Aorta (tissue), 5 donors: ENCODE data around the gene SNX10. TPM values are rescaled to one million over a fixed set of nuclear protein-coding genes. Genes with fewer than 3 reads are reported as not detected.

Experiments used
- ATAC-seq: fragments of 200-7000 bp; cut with Tn5 transposase; one replicate; pipeline ENCODE4 v1.9.1; 2022; ENCODE audit warnings: moderate library complexity; ENCODE audit not compliant: low FRiP score
- DNase-seq, 2 donors: peaks; one replicate each; pipeline ENCODE4 v3.0.0-alpha.2; 2020
- H3K27ac ChIP-seq, 2 donors: one replicate each; pipeline ENCODE4 v1.5.1; 2013; ENCODE audit warnings: low read length in 2 of 2, mild to moderate bottlenecking in 2 of 2, moderate library complexity in 2 of 2, control low read depth in 1 of 2, inconsistent platforms in 1 of 2, low read depth in 1 of 2
- H3K27me3 ChIP-seq, 2 donors: one replicate each; pipeline ENCODE4 v1.6.1; 2013; ENCODE audit warnings: control low read depth in 1 of 2, low read length in 1 of 2, mild to moderate bottlenecking in 1 of 2, moderate library complexity in 1 of 2; ENCODE audit not compliant: insufficient read depth in 2 of 2, control insufficient read depth in 1 of 2
- H3K36me3 ChIP-seq, 2 donors: one replicate each; pipeline ENCODE4 v1.6.1; 2013; ENCODE audit warnings: control low read depth in 1 of 2, low read length in 1 of 2, mild to moderate bottlenecking in 1 of 2; ENCODE audit not compliant: insufficient read depth in 2 of 2, control insufficient read depth in 1 of 2
- H3K4me1 ChIP-seq, 2 donors: one replicate each; pipeline ENCODE4 v1.6.1; 2013; ENCODE audit warnings: low read length in 2 of 2, control low read depth in 1 of 2, mild to moderate bottlenecking in 1 of 2, moderate library complexity in 1 of 2; ENCODE audit not compliant: insufficient read depth in 2 of 2, control insufficient read depth in 1 of 2
- H3K4me3 ChIP-seq, 2 donors: one replicate each; pipeline ENCODE4 v1.5.1; 2013; ENCODE audit warnings: low read length in 2 of 2, control low read depth in 1 of 2, mild to moderate bottlenecking in 1 of 2
- H3K9me3 ChIP-seq: one replicate; pipeline ENCODE4 v1.6.1; 2013; ENCODE audit warnings: mild to moderate bottlenecking, low read length; ENCODE audit not compliant: control insufficient read depth
- WGBS, 2 donors: extraction: QIAGEN DNeasy Blood & Tissue Kit; methylation state at CpG; one replicate each; pipeline ENCODE4 v1.1.7; 2013; 5-methylcytosine and 5-hydroxymethylcytosine counted together
- intact Hi-C, 2 donors: fragments of 100-400 bp; cut with DNase I; formaldehyde crosslinking; loops; one replicate each; pipeline versions ENCODE4 v1.14.2 to v1.15.0; 2022
- polyA plus RNA-seq, 2 donors: library from polyadenylated mRNA; stranded (reverse); fragments of 200-250 nt; gene quantifications; one replicate each; pipeline ENCODE4 v1.2.3, GENCODE V29; 2013
- total RNA-seq, 2 donors: library from RNA; stranded (reverse); fragmentation: NEBNext Ultra II Directional; extraction: Animal tissue kit (Norgen Biotek cat#: 25700); gene quantifications; one replicate each; pipeline ENCODE4 v1.2.1, GENCODE V29; 2021
- donor health status: healthy with polysubstance abuse.
- donor health status: Bipolar disorder and iron deficiency.
- donor health status: DM: no; HTN: no; CAD: no.
- donor health status: DM: no; HTN: no; CAD: no.
- donor health status: DM: yes; HTN: yes; CAD: no.

Gene SNX10
- total and polyA plus RNA-seq, 4 donors = 0.72 to 7.3 (median 5.0) TPM

GRCh38 chr7:26292768-26293560 is 1.3 kb downstream of the SNX10 start:
- no peaks in the 10 kb centered on the region for H3K4me1 ChIP-seq
- H3K9me3 ChIP-seq = no peaks in the 10 kb centered on the region
- H3K4me3 ChIP-seq = no peak overlapping the region
- H3K27me3 ChIP-seq = no peaks in the 10 kb centered on the region
- DNase-seq (no peak), ATAC-seq (no peak)
- H3K27ac ChIP-seq = no peak overlapping the region
- H3K36me3 ChIP-seq = no peaks in the 10 kb centered on the region
- 92 to 93% methylated on average over 11 of the region's 11 CpGs for WGBS, 2 donors
- intact Hi-C loops = no loop called here

- no peak overlapping the region for H3K27ac ChIP-seq
These were observed 2.1 kb downstream of the SNX10 start for GRCh38 chr7:26293569-26294308.

GRCh38 chr7:26295015-26295414 is 3.4 kb downstream of the SNX10 start:
- Histone ChIP-seq H3K27me3 (no peaks in the 10 kb centered on the region), H3K4me1 (no peaks in the 10 kb centered on the region), H3K36me3 (no peaks in the 10 kb centered on the region), H3K27ac (no peak overlapping the region), H3K4me3 (no peak overlapping the region), H3K9me3 (no peaks in the 10 kb centered on the region)
- no peak for ATAC-seq
- no peak for DNase-seq
- intact Hi-C loops = no loop called here

More at GRCh38 chr7:26293569-26294308, 2.1 kb downstream of the SNX10 start:
- WGBS, 2 donors = 87 to 91% methylated on average over 6 of the region's 6 CpGs
- intact Hi-C loops = no loop called here
- H3K36me3 ChIP-seq = no peaks in the 10 kb centered on the region
- ATAC-seq (no peak), DNase-seq (no peak)
- H3K4me3 ChIP-seq = no peak overlapping the region
- H3K9me3 ChIP-seq = no peaks in the 10 kb centered on the region
- H3K27me3 ChIP-seq = no peaks in the 10 kb centered on the region
- H3K4me1 ChIP-seq = no peaks in the 10 kb centered on the region

- intact Hi-C loops = no loop called here
- no peak overlapping the region for H3K27ac ChIP-seq
- no peak for ATAC-seq
- H3K4me3 ChIP-seq = no peak overlapping the region
- no peaks in the 10 kb centered on the region for H3K9me3 ChIP-seq
- 82 to 87% methylated on average over 5 of the region's 5 CpGs for WGBS, 2 donors
- no peaks in the 10 kb centered on the region for H3K36me3 ChIP-seq
- no peaks in the 10 kb centered on the region for H3K27me3 ChIP-seq
- DNase-seq = no peak
- H3K4me1 ChIP-seq = no peaks in the 10 kb centered on the region
These were observed 3.9 kb downstream of the SNX10 start for GRCh38 chr7:26295586-26295985.

- no peak for DNase-seq
- Histone ChIP-seq H3K4me1 (no peaks in the 10 kb centered on the region), H3K27ac (no peak overlapping the region), H3K4me3 (no peak overlapping the region), H3K27me3 (no peaks in the 10 kb centered on the region), H3K9me3 (no peaks in the 10 kb centered on the region), H3K36me3 (no peaks in the 10 kb centered on the region)
- intact Hi-C loops = no loop called here
- no peak for ATAC-seq
- WGBS, 2 donors = 84 to 86% methylated on average over 7 of the region's 7 CpGs
These were observed 6.9 kb downstream of the SNX10 start for GRCh38 chr7:26298472-26299058.

GRCh38 chr7:26305090-26305868 is 13.6 kb downstream of the SNX10 start:
- intact Hi-C loops = no loop called here
- WGBS, 2 donors = 72 to 74% methylated on average over 9 of the region's 9 CpGs
- H3K27ac ChIP-seq = no peak overlapping the region
- H3K27me3 ChIP-seq = no peaks in the 10 kb centered on the region
- DNase-seq = no peak
- H3K9me3 ChIP-seq = no peaks in the 10 kb centered on the region
- no peaks in the 10 kb centered on the region for H3K4me1 ChIP-seq
- H3K4me3 ChIP-seq = no peak overlapping the region
- no peaks in the 10 kb centered on the region for H3K36me3 ChIP-seq
- no peak for ATAC-seq

GRCh38 chr7:26305869-26306665 is 14.4 kb downstream of the SNX10 start:
- H3K4me1 ChIP-seq = no peaks in the 10 kb centered on the region
- no peak overlapping the region for H3K27ac ChIP-seq
- no peaks in the 10 kb centered on the region for H3K27me3 ChIP-seq
- H3K4me3 ChIP-seq = no peak overlapping the region
- no peak for ATAC-seq
- no peaks in the 10 kb centered on the region for H3K9me3 ChIP-seq
- 83 to 87% methylated on average over 16 of the region's 16 CpGs for WGBS, 2 donors
- intact Hi-C loops = no loop called here
- no peak for DNase-seq
- no peaks in the 10 kb centered on the region for H3K36me3 ChIP-seq

GRCh38 chr7:26306790-26307189 is 15.1 kb downstream of the SNX10 start:
- 88 to 93% methylated on average over 3 of the region's 3 CpGs for WGBS, 2 donors
- DNase-seq (no peak), ATAC-seq (no peak)
- Histone ChIP-seq H3K27ac (no peak overlapping the region), H3K4me3 (no peak overlapping the region), H3K27me3 (no peaks in the 10 kb centered on the region), H3K9me3 (no peaks in the 10 kb centered on the region), H3K36me3 (no peaks in the 10 kb centered on the region), H3K4me1 (no peaks in the 10 kb centered on the region)
- intact Hi-C loops = no loop called here
